NT2/D1 (cell line): Measurements from ENCODE around the gene NEU4.

Experiments used
- SUZ12 ChIP-seq: IDR thresholded peaks from 2 replicates; pipeline ENCODE4 v1.6.1; 2011; ENCODE audit not compliant: insufficient read length, insufficient read depth; ENCODE audit errors: extremely low read depth
- YY1 ChIP-seq: IDR thresholded peaks from 2 replicates; pipeline ENCODE4 v1.6.1; 2011; ENCODE audit not compliant: insufficient read length, insufficient read depth
- ZNF274 ChIP-seq: IDR thresholded peaks from 2 replicates; pipeline ENCODE4 v1.6.1; 2011; ENCODE audit warnings: mild to moderate bottlenecking, low read depth, low read length

- TF ChIP-seq ZNF274 (no peak), YY1 (no peak), SUZ12 (no peak)
Measured at GRCh38 chr2:241860184-241861078, 51.4 kb downstream of the NEU4 start.
